DMS153 (cell line): ENCODE measurements around the gene ST3GAL4.

Source experiments
- DNase-seq: peaks from one replicate; lab custom pipeline; 2025; lab: John Stamatoyannopoulos, UW

ST3GAL4 gene

DNA sequence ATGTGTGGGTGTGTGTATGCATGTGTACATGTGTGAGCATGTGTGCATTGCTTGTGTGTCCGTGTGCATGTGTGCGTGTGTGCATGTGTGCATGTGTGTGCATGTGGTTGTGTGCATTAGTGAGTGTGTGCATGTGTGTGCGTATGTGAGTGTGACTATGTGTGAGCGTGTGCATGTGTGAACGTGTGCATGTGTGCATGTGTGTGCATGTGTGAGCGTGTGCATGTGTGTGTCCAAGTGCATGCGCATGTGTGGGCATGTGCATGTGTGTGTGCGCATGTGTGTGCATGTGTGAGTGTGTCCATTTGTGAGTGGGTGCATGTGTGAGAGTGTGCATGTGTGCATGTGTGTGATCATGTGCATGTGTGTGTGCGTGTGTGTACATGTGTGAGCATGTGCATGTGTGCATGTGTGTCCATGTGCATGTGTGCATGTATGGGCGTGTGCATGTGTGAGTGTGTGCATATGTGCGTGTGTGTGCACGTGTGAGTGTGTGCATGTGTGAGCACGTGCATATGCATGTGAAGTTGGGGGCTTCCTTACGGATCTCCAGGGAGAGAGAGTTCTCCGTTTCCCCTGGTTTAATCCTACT is 95.8 kb downstream of the ST3GAL4 start:
- no peak for DNase-seq

DNA sequence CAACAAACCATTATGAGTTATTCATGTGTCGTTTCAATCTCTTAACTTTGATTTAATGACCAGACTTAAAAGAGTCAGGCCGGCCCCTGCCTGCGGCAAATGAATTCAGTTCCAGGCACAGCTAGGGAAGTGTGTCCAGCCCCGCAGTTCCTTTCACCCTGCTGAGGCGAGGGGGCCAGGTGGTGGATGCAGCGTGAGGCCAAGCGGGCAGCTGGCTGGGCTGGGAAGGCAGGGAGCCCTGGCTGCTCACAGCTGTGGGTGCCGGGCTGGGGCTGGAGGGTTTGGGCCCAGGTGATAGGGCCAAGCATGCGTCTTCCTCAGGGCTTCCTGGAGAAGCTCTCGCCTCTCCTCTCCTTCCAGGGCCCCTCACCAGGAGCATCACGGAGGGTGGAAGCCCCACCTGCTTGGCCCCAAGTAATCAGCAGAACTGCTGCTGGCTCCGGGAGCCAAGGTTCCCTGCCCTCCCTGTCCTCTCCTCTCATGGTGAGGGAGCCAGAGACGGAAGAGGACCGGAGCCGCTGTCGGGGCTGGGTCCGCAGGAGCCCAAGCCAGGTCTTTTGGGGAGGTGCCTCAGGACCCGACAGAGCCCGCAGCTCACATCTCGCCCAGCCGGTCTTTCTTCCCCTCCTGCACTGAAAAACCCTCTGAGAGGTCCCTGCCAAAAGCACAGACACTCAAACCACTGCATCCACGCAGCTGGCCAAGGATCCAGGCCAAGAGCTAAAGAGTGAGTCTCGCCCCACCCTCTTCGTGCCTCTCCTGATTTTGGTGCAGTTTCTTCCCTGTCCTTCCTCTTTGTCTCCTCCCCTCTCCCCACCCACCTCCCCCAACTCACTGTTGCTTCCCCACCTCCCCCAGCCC is 97.0 kb downstream of the ST3GAL4 start:
- DNase-seq, result no peak

DNA sequence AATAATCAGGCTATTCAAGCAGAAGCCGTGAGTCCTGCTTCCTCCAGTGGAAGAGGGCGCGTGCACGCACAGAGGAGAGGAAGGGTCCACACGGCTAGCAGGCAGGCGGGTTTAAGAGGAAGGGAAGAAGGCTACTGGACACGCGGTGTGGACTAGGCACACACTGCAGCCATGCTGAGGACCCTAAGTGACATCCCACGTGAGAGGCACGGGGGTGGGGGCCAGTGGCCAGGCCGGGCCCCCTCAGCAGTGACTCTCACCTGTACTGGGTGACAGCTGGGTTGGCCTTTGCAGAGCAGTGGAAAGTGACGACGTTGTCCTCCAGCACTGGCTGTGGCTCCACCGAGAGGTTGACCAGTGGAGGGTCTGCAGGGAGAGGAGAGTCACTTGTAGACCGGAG is 100.6 kb downstream of the ST3GAL4 start:
- no peak for DNase-seq

DNA sequence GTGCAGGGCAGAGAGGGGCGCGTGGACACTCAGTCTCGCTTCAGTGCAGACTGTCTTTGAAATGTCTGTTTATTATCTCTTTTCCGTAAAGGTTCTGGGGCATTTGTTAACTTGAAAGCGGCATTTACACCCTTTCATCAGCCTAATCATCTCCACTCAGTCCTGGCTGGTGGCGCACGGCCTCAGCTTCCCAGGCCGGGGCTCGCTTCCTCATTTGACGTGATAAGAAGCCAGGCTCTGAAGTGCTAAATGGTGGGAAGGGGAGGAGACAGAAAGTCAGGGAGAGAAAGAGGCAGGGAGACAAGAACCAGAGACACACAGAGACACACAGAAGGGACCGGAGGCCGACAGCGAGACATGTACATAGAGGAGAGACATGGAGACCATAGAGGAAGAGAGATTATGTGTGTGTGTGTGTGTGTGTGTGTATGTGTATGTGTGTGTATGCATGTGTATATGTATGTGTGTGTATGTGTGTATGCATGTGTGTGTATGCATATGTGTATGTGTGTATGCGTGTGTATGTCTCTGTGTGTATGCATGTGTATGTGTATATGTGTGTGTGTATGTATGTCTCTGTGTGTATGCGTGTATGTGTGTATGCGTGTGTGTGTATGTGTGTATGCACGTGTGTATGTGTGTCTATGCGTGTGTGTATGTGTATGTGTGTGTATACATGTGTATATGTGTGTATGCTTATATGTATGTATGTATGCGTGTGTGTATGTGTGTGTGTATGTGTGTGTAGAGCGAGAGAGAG is 101.5 kb downstream of the ST3GAL4 start:
- no peak for DNase-seq

DNA sequence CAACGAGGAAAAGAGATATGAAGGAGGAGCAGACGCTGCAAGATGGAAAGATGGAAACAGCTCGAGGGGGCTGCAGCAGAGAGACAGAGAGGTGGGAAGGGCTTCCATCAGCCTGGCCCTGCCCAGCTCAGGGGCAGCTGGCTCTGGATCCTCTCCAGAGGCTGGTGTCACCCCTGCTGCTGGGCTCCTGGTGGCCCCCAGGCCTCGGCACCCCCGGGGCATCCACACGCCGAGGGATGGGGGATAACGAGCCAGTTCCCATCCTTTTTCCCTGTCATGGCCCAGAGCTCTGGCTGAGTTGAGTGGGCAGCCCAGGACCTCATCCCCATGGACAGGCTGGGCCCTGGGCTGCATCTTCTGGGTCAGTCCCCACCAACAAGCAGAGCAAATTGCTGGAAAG is 102.3 kb downstream of the ST3GAL4 start:
- no peak for DNase-seq

DNA sequence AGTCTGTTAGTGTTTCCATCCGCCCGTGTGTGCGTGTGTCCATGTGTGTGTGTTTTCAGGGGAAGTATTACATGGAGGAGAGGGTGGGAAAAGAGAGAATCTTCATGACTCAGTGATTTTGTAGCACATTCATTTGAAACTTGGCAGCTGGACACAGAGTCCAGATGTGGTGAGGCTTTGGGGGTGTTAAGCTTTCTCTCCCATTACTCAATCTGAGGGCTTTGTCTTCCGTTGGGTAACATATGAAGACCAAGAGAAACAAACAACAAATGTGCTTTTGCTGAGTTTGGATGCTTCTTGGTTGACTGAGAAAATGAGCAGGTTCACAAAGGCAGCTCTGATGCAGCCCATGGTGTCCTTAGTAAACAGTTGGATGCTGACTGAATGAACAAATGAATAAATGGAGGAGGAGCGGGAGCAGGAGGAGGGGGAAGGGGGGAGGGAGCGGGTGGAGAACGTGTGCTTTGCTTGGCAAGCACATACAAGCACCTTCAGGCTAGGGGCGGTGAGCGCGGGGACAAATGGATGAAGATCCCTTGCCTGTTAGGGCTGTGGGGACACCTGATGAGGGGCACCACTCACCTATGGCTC is 104.3 kb downstream of the ST3GAL4 start:
- no peak for DNase-seq

DNA sequence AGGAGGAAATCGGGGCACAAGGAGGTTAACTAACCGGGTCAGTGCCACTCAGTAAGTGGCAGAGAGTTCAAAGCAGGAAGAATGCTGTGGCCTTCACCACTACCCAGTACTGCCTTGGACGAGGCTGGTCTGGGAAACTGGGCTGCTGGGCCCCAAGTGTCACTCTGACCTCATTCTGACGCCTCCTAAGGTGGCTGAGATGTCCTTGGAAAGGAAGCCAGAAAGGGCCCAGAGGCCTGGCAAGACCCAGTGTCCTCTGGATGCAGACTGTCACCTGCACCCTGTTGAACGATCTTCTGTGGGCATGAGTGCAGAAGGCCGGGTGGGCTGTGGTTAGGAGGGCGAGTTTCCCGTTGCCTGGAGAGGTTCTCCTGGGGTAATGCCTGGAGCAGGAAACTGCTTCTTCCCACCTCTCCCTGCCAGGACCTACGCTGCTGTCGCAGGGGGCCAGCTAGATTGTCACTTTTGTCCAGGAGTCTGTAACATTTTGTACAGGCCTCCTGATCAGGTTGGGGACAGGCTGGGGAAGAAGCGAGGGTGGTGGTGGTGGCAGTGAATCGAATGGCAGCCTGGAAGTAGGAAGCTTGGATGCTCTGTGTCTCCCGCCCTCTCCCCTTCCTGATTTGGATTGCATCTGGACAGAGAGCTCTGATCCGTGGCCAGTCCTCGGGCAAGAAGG is 105.1 kb downstream of the ST3GAL4 start:
- no peak for DNase-seq

DNA sequence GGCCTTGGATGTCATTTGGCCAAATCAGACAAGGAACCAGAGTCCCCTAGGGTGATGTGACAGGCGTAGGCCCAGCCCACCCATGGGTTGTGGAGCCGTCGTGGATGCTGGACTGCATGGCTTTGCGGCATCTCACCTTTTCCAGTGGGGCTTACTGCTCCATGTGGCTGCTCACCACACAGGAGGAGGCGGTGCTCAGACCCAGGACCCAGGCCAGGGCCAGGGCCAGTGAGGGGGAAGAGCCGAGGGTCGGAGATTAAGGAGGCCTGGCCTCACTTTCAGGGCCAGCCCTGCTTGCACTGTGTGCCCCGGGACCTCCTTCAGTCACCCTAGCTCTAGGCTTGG is 105.6 kb downstream of the ST3GAL4 start:
- no peak for DNase-seq

DNA sequence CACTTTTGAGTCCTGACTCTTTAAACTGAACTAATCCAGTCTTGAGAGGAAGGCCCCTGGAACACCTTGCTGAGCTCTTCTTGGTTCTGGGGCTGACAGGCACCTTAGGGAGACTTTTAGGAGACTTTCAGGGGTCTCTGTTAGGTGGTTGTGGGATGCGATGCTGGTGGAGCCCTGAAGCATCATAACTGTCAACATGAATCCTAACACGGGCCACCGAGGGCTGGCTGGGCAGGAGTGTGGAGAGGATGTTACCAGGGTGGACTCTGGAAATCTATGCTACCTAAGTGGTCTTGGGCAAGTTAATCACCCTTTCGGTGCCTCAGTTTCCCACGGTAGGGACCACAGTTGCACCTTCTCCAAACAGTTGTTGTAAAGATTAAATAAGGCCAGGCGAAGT is 106.5 kb downstream of the ST3GAL4 start:
- DNase-seq, result no peak

DNA sequence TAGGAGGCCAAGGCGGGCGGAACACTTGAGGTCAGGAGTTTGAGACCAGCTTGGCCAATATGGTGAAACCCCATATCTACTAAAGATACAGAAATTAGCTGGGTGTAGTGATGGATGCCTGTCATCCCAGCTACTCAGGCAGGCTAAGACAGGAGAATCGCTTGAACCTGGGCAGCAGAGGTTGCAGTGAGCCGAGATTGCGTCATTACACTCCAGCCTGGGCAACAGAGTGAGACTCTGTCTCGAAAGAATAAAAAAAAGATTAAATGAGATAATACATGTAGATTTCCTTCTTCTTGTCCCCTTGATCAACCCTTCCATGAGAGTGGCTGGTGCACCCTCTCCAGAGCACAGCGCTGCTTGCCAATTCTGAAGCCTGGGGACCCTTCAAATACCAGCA is 106.9 kb downstream of the ST3GAL4 start:
- DNase-seq, result no peak
